Medulla oblongata (tissue), 1 donor: ENCODE results near the gene BNIP2.
"Not testable (repeated sequence)": the region's sequence is repeated elsewhere in the genome, so short reads cannot be mapped to it uniquely, and the experiment has no call there.

Source experiments
- DNase-seq: peaks from one replicate; pipeline ENCODE4 v3.0.0-alpha.2; 2015; ENCODE audit errors: extremely low spot score

BNIP2 gene

GRCh38 chr15:59688782-59689625 lies at the start of gene BNIP2:
Gene BNIP2 (minus strand): TSS chr15:59689320. CDS start chr15:59682457, 6,863 bp downstream.
- peak; percentile 97 for DNase-seq

- no peak for DNase-seq
Measured at GRCh38 chr15:59738676-59739075, 49.6 kb upstream of the BNIP2 start.

GRCh38 chr15:59736181-59736580 lies 47.1 kb upstream of the BNIP2 start:
- DNase-seq, result no peak

- DNase-seq, result no peak
Measured at GRCh38 chr15:59725151-59725486, 36.0 kb upstream of the BNIP2 start.

- no peak for DNase-seq
Measured at GRCh38 chr15:59723687-59724346, 34.7 kb upstream of the BNIP2 start.

- DNase-seq, result no peak
Measured at GRCh38 chr15:59722476-59722875, 33.4 kb upstream of the BNIP2 start.

- no peak for DNase-seq
Measured at GRCh38 chr15:59722037-59722436, 32.9 kb upstream of the BNIP2 start.

GRCh38 chr15:59721411-59721810 lies 32.3 kb upstream of the BNIP2 start:
- DNase-seq, result peak; percentile 27

GRCh38 chr15:59713177-59713576 lies 24.1 kb upstream of the BNIP2 start:
- DNase-seq, result no peak

- no peak for DNase-seq
Measured at GRCh38 chr15:59711451-59712243, 22.5 kb upstream of the BNIP2 start.

- no peak for DNase-seq
Measured at GRCh38 chr15:59707619-59708018, 18.5 kb upstream of the BNIP2 start.

GRCh38 chr15:59703979-59704796 lies 15.1 kb upstream of the BNIP2 start:
- DNase-seq, result no peak

GRCh38 chr15:59702351-59702750 lies 13.2 kb upstream of the BNIP2 start:
- DNase-seq, result no peak

GRCh38 chr15:59701880-59702279 lies 12.8 kb upstream of the BNIP2 start:
- DNase-seq, result no peak

- DNase-seq, result no peak
Measured at GRCh38 chr15:59699810-59700431, 10.8 kb upstream of the BNIP2 start.

- DNase-seq, result not testable (repeated sequence)
Measured at GRCh38 chr15:59698065-59698464, 8.9 kb upstream of the BNIP2 start.

GRCh38 chr15:59696332-59696731 lies 7.2 kb upstream of the BNIP2 start:
- no peak for DNase-seq

GRCh38 chr15:59694779-59695178 lies 5.7 kb upstream of the BNIP2 start:
- DNase-seq, result no peak

GRCh38 chr15:59691194-59691805 lies 2.2 kb upstream of the BNIP2 start:
- peak; percentile 68 for DNase-seq

GRCh38 chr15:59689626-59690236 lies 611 bp upstream of the BNIP2 start:
- peak; percentile 70 for DNase-seq
